WTC11 (cell line): ENCODE measurements around the gene TNIK.

ENCODE experiments used
- NR3C1 ChIP-seq: sonication (generic); formaldehyde crosslinking; conservative IDR thresholded peaks from 2 replicates; pipeline ENCODE4 v1.8.1; 2023; ENCODE audit warnings: low read depth, mild to moderate bottlenecking, missing genetic modification reagents
- TF ChIP-seq, protein P1 (sequence below): fragments of 200-600 bp; IDR thresholded peaks from 2 replicates; pipeline ENCODE4 v1.8.0; 2022; ENCODE audit warnings: antibody characterized with exemption

DNA sequence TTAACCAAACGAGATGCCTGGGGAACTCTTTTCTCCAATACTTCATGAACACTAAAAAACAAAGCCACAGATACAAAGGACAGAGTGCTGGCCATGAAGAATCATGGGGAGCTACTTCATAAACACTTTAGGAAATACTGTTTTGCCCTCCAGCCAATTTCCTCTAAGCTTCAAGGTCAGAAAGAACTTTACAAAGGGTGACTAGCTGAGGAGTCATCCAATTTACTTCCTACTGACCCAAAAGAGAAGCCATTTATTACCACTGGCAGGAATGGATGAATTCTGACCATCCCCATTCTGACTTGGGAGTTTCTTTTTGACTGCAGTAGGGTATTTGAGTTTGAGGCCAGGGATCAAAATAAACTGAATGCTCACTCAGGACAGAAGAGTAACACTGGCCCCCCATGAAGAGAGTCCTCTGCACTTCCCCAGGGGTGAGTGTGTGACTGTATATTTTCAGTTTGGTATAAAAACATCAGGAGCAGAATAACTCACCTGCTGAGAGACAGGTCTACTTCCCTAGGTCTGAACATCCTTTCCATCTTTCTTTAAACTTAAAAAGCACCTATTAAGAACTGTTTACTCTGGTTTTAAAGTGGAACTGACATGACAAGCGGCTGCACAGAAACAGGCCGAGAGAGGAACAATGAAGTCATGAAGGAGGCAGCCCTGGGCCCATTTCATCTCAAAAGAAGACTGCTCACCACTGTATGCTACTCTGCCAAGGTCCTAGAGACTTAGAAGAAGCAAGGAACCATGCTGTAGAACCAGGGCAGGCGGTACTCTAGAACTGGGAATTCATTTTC is 203.6 kb downstream of the TNIK start:
- TF ChIP-seq, protein P1, sequence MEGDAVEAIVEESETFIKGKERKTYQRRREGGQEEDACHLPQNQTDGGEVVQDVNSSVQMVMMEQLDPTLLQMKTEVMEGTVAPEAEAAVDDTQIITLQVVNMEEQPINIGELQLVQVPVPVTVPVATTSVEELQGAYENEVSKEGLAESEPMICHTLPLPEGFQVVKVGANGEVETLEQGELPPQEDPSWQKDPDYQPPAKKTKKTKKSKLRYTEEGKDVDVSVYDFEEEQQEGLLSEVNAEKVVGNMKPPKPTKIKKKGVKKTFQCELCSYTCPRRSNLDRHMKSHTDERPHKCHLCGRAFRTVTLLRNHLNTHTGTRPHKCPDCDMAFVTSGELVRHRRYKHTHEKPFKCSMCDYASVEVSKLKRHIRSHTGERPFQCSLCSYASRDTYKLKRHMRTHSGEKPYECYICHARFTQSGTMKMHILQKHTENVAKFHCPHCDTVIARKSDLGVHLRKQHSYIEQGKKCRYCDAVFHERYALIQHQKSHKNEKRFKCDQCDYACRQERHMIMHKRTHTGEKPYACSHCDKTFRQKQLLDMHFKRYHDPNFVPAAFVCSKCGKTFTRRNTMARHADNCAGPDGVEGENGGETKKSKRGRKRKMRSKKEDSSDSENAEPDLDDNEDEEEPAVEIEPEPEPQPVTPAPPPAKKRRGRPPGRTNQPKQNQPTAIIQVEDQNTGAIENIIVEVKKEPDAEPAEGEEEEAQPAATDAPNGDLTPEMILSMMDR: no peak
- no peak for TF ChIP-seq NR3C1 (CRISPR knock-in tag)
